HFFc6 (cell line): ENCODE data around the gene KCTD3. TPM values are rescaled to one million over a fixed set of nuclear protein-coding genes. Genes with fewer than 3 reads are reported as not detected.

Source experiments
- DNase-seq: peaks from one replicate; pipeline ENCODE4 v3.0.0-alpha.2; 2018
- H3K27ac Mint-ChIP-seq: 2 replicates; pipeline ENCODE4 v1.8.0; 2020; ENCODE audit warnings: mild to moderate bottlenecking, mixed read lengths
- H3K27me3 Mint-ChIP-seq: 2 replicates; pipeline ENCODE4 v1.8.0; 2021; ENCODE audit warnings: mild to moderate bottlenecking, moderate library complexity, mixed read lengths; ENCODE audit not compliant: insufficient read depth
- H3K36me3 Mint-ChIP-seq: 2 replicates; pipeline ENCODE4 v1.8.0; 2021; ENCODE audit warnings: low read depth, mixed read lengths
- H3K4me1 Mint-ChIP-seq: 2 replicates; pipeline ENCODE4 v1.8.0; 2020; ENCODE audit warnings: low read depth, mixed read lengths
- H3K4me3 Mint-ChIP-seq: 2 replicates; pipeline ENCODE4 v1.8.0; 2020; ENCODE audit warnings: mild to moderate bottlenecking, moderate library complexity, mixed read lengths
- H3K9me3 Mint-ChIP-seq: 2 replicates; pipeline ENCODE4 v1.8.0; 2020; ENCODE audit warnings: mild to moderate bottlenecking, mixed read lengths
- CTCF ChIP-seq: fragments of 200-600 bp; sonication (generic); IDR thresholded peaks from 2 replicates; pipeline ENCODE4 v1.5.0; 2021; ENCODE audit warnings: antibody characterized with exemption, mild to moderate bottlenecking
- total RNA-seq, 6 experiments: library from RNA; stranded (reverse); fragmentation: NEBNext Ultra II Directional; extraction: Animal tissue kit (Norgen Biotek cat#: 25700); gene quantifications; 2 replicates in 1 of 6; 3 replicates in 5 of 6; pipeline ENCODE4 v1.2.3, GENCODE V29; 2021

KCTD3 gene
- total RNA-seq, 6 experiments from 2014 or later, result 27.0 to 33.4 (median 29.4) TPM

GRCh38 chr1:215636258-215636965 is 69.3 kb downstream of the KCTD3 start:
- H3K4me3 Mint-ChIP-seq, result peak overlapping the region; percentile 57
- no peaks in the 10 kb centered on the region for H3K36me3 Mint-ChIP-seq
- peaks cover 27% of the 10 kb centered on the region for H3K4me1 Mint-ChIP-seq
- no peak for TF ChIP-seq CTCF
- H3K27me3 Mint-ChIP-seq, result no peaks in the 10 kb centered on the region
- peak; percentile 70 for DNase-seq
- H3K27ac Mint-ChIP-seq, result peak overlapping the region; percentile 82
- no peaks in the 10 kb centered on the region for H3K9me3 Mint-ChIP-seq

GRCh38 chr1:215637041-215637573 is 70.0 kb downstream of the KCTD3 start:
- Mint-ChIP-seq H3K27me3 (no peaks in the 10 kb centered on the region), H3K4me1 (peaks cover 20% of the 10 kb centered on the region), H3K9me3 (no peaks in the 10 kb centered on the region), H3K36me3 (no peaks in the 10 kb centered on the region), H3K27ac (peak overlapping the region; percentile 82), H3K4me3 (peak overlapping the region; percentile 57)
- TF ChIP-seq CTCF, result no peak
- DNase-seq, result peak; percentile 9

GRCh38 chr1:215640429-215641148 is 73.5 kb downstream of the KCTD3 start:
- no peak for TF ChIP-seq CTCF
- Mint-ChIP-seq H3K4me1 (peaks cover 27% of the 10 kb centered on the region), H3K36me3 (no peaks in the 10 kb centered on the region), H3K27ac (no peak overlapping the region), H3K9me3 (no peaks in the 10 kb centered on the region), H3K4me3 (no peak overlapping the region), H3K27me3 (no peaks in the 10 kb centered on the region)
- DNase-seq, result no peak

- Mint-ChIP-seq H3K4me1 (peaks cover 8% of the 10 kb centered on the region; the same call in 1 of the 2 replicates), H3K4me3 (no peak overlapping the region)
These were observed 76.7 kb downstream of the KCTD3 start for GRCh38 chr1:215643592-215644321.

More at GRCh38 chr1:215643592-215644321, 76.7 kb downstream of the KCTD3 start:
- Mint-ChIP-seq H3K27me3 (0 out of 2 replicates have a peak, but pooled peaks cover 3% of the 10 kb centered on the region), H3K9me3 (no peaks in the 10 kb centered on the region), H3K36me3 (no peaks in the 10 kb centered on the region), H3K27ac (no peak overlapping the region)
- DNase-seq, result no peak
- no peak for TF ChIP-seq CTCF
